Kidney (tissue), 22 donors: ENCODE measurements around the gene CD44. TPM values are rescaled to one million over a fixed set of nuclear protein-coding genes. Genes with fewer than 3 reads are reported as not detected.
"Not testable (repeated sequence)": the region's sequence is repeated elsewhere in the genome, so short reads cannot be mapped to it uniquely, and the experiment has no call there.

Experiments used
- DNase-seq, 5 donors: peaks; one replicate each; pipeline ENCODE4 v3.0.0-alpha.2; 2013 to 2020
- FAIRE-seq: peaks from 2 replicates; lab custom pipeline; 2012; peaks lifted over from hg19 to GRCh38; lab: Jason Lieb, UNC
- H3K27ac ChIP-seq, 2 donors: one replicate each; pipeline ENCODE4 v1.7.0; 2013; ENCODE audit warnings: low read depth in 2 of 2, low read length in 2 of 2, inconsistent platforms in 1 of 2
- H3K27me3 ChIP-seq: one replicate; pipeline ENCODE4 v1.7.1; 2013; ENCODE audit warnings: low read length, inconsistent platforms; ENCODE audit not compliant: control insufficient read depth, insufficient read depth
- H3K36me3 ChIP-seq, 3 donors: one replicate each; pipeline versions ENCODE4 v1.7.0 to v1.7.1; 2013; ENCODE audit warnings: low read length in 3 of 3, control low read depth in 1 of 3, inconsistent platforms in 1 of 3; ENCODE audit not compliant: insufficient read depth in 3 of 3, control insufficient read depth in 2 of 3
- H3K4me1 ChIP-seq, 3 donors: one replicate each; pipeline versions ENCODE4 v1.7.0 to v1.7.1; 2013; ENCODE audit warnings: low read length in 3 of 3, inconsistent platforms in 1 of 3, low read depth in 1 of 3; ENCODE audit not compliant: control insufficient read depth in 2 of 3, insufficient read depth in 2 of 3
- H3K4me3 ChIP-seq, 3 donors: one replicate each; pipeline versions ENCODE4 v1.7.0 to v1.8.1; 2013; ENCODE audit warnings: low read length in 3 of 3, control low read depth in 1 of 3, inconsistent platforms in 1 of 3
- H3K9ac ChIP-seq, 3 donors: one replicate each; pipeline versions ENCODE4 v1.7.0 to v1.7.1; 2013; ENCODE audit warnings: low read length in 3 of 3, control low read depth in 1 of 3, inconsistent platforms in 1 of 3
- H3K9me3 ChIP-seq, 3 donors: one replicate each; pipeline versions ENCODE4 v1.7.0 to v1.7.1; 2013; ENCODE audit warnings: low read length in 3 of 3, control low read depth in 1 of 3, inconsistent platforms in 1 of 3; ENCODE audit not compliant: control insufficient read depth in 2 of 3, insufficient read depth in 1 of 3
- intact Hi-C: fragments of 100-400 bp; cut with DNase I; formaldehyde crosslinking; loops from one replicate; pipeline ENCODE4 v1.11.1; 2022
- long read RNA-seq, 10 donors: library from polyadenylated mRNA in 1 of 10; unstranded in 1 of 10; transcript quantifications; one replicate each; pipeline ENCODE4 v2.0.0 and lab custom pipeline, GENCODE V29; 2021 to 2026
- polyA plus RNA-seq: library from polyadenylated mRNA; stranded (reverse); fragments of 350-450 nt; fragmentation: Illumina TruSeq; extraction: RNeasy Lipid Tissue Mini Kit (QIAGEN cat#74804); gene quantifications from one replicate; pipeline ENCODE4 v1.2.3, GENCODE V29; 2014; ENCODE audit warnings: low read depth, low replicate concordance; ENCODE audit not compliant: insufficient read depth
- total RNA-seq: library from RNA; stranded (reverse); fragmentation: NEBNext Ultra II Directional; extraction: Animal tissue kit (Norgen Biotek cat#: 25700); gene quantifications from one replicate; pipeline ENCODE4 v1.2.1, GENCODE V29; 2021
- TF ChIP-seq, protein P1 (sequence below): IDR thresholded peaks from 3 replicates; pipeline ENCODE4 v1.5.1; 2012; ENCODE audit warnings: mild to moderate bottlenecking, moderate library complexity, borderline replicate concordance; ENCODE audit not compliant: insufficient read depth; ENCODE audit errors: extremely low read depth
- donor health status: control.
- donor health status: control.
- donor health status: control.
- donor health status: control.
- donor health status: control.
- donor health status: DM: yes; HTN: yes; CAD: no.
- donor health status: Normal renal cell carcinoma (clear cell type).

Gene CD44
- total RNA-seq, result 235 TPM
- polyA plus RNA-seq, result 13.8 TPM
- long read RNA-seq, donor 1, result 0 reads
- long read RNA-seq, donor 2, full-length matches to known transcripts, result 1 of 1 reads
- long read RNA-seq, donor 2, partial matches to known transcripts, result 0 of 1 reads
- long read RNA-seq, donor 2, other reads (novel, unspliced or antisense), result 0 of 1 reads
- long read RNA-seq, donor 3, full-length matches to known transcripts, result 3 of 3 reads
- long read RNA-seq, donor 3, partial matches to known transcripts, result 0 of 3 reads
- long read RNA-seq, donor 3, other reads (novel, unspliced or antisense), result 0 of 3 reads
- long read RNA-seq, donor 4, result 0 reads
- long read RNA-seq, donor 5, partial matches to known transcripts, result 0 of 2 reads
- long read RNA-seq, donor 5, other reads (novel, unspliced or antisense), result 0 of 2 reads
- long read RNA-seq, donor 6, result 0 reads
- long read RNA-seq, donor 7, full-length matches to known transcripts, result 39 of 103 reads
- long read RNA-seq, donor 7, partial matches to known transcripts, result 8 of 103 reads
- long read RNA-seq, donor 7, other reads (novel, unspliced or antisense), result 56 of 103 reads
- long read RNA-seq, donor 8, partial matches to known transcripts, result 0 of 1 reads
- long read RNA-seq, donor 8, other reads (novel, unspliced or antisense), result 0 of 1 reads
- long read RNA-seq, donor 9, result 0 reads
- long read RNA-seq, donor 10, result 0 reads

DNA sequence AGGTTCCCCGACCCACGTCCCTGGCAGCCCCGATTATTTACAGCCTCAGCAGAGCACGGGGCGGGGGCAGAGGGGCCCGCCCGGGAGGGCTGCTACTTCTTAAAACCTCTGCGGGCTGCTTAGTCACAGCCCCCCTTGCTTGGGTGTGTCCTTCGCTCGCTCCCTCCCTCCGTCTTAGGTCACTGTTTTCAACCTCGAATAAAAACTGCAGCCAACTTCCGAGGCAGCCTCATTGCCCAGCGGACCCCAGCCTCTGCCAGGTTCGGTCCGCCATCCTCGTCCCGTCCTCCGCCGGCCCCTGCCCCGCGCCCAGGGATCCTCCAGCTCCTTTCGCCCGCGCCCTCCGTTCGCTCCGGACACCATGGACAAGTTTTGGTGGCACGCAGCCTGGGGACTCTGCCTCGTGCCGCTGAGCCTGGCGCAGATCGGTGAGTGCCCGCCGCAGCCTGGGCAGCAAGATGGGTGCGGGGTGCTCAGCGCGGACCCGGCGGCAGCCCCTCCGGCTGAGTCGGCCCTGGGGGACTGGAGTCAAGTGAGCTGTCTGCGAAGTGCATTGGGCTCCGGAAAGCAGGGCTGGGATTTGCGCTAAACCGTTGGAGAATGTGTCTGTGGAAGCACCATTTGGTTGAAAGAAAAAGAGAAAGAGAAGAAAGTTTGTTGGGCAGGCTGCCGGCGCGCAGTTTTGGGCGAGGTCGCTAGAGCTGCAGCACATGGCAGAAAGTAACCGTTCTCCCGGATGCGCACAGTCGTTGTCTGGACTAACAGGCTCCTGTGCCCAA, at the start of gene CD44:
Gene CD44 (plus strand): TSS at position 229 of the 779 bp plus-strand sequence. CDS start 133 bp downstream, at position 362.
- intact Hi-C loops, result no loop called here
- no peaks in the 10 kb centered on the region for H3K4me1 ChIP-seq
- H3K36me3 ChIP-seq, result no peaks in the 10 kb centered on the region
- peak within 1 kb of the TSS; percentile 71 to 84 for H3K27ac ChIP-seq
- FAIRE-seq (no peak), DNase-seq (peak; percentile 46 to 89 (median 60))
- TF ChIP-seq, protein P1, sequence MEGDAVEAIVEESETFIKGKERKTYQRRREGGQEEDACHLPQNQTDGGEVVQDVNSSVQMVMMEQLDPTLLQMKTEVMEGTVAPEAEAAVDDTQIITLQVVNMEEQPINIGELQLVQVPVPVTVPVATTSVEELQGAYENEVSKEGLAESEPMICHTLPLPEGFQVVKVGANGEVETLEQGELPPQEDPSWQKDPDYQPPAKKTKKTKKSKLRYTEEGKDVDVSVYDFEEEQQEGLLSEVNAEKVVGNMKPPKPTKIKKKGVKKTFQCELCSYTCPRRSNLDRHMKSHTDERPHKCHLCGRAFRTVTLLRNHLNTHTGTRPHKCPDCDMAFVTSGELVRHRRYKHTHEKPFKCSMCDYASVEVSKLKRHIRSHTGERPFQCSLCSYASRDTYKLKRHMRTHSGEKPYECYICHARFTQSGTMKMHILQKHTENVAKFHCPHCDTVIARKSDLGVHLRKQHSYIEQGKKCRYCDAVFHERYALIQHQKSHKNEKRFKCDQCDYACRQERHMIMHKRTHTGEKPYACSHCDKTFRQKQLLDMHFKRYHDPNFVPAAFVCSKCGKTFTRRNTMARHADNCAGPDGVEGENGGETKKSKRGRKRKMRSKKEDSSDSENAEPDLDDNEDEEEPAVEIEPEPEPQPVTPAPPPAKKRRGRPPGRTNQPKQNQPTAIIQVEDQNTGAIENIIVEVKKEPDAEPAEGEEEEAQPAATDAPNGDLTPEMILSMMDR, result no peak
- peak within 1 kb of the TSS; percentile 16 to 62 (median 61) for H3K9ac ChIP-seq
- peaks cover 2% of the 10 kb centered on the region for H3K27me3 ChIP-seq
- H3K4me3 ChIP-seq, result peak within 1 kb of the TSS; percentile 37 to 71 (median 57)
- H3K9me3 ChIP-seq, result no peaks in the 10 kb centered on the region

DNA sequence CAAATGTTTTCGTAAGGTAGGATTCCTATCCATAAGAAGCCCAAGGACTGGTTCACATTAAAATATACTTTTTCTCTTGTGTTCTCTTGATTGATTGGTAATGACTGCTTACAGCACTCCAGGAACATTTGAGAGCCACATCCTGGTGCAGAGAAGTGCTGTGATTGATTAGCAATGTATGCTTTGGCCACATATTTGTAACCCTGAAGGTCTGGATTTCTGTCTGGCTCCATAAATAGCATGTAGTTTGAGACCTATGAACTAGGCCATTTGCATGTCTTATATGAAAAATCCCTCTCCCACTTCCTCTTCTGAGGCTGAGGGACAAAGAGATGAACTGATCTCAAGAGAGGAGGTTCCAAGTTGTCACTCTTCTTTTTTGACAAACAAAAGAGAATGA, 49.3 kb upstream of the CD44 start:
- H3K27ac ChIP-seq, result no peak overlapping the region
- H3K9me3 ChIP-seq, result no peaks in the 10 kb centered on the region
- no peaks in the 10 kb centered on the region for H3K4me1 ChIP-seq
- H3K4me3 ChIP-seq, result no peak overlapping the region
- no peak overlapping the region for H3K9ac ChIP-seq
- DNase-seq (no peak), FAIRE-seq (no peak)
- H3K27me3 ChIP-seq, result no peaks in the 10 kb centered on the region
- intact Hi-C loops, result no loop called here
- TF ChIP-seq, protein P1, result no peak
- no peaks in the 10 kb centered on the region for H3K36me3 ChIP-seq

DNA sequence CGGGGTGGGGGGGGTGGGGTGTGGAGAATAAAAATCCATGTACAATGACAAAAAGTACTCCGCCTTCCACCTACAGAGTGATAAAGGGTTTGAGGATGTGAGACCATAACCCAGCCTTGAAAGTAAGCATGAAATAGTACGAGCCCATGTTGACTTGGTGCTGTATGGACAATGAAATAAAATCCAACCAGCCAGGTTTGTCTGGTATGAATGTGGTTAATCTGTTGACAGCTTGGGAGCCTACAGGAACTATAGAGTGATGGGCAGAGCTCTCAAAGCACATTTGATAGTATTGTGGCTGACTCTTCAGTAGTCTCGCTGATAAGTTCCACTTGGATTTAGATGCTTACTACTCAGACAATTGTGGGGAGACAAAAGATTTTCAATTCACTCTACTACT, 48.8 kb upstream of the CD44 start:
- no peak for FAIRE-seq

DNA sequence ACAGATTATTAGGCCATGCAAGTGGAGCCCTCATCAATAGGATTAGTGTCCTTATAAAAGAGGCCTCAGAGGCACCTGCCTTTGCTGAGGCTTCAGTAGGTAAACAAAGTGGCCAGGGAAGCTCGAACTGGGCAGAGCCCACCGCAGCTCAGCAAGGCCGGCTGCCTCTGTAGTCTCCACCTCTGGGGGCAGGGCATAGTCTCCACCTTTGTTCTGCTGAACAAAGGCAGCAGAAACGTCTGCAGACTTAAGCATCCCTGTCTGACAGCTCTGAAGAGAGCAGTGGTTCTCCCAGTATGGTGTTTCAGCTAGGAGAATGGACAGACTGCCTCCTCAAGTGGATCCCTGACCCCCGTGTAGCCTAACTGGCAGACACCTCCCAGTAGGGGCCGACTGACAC, 48.0 kb upstream of the CD44 start:
- H3K27me3 ChIP-seq, DNase-seq, H3K27ac ChIP-seq, intact Hi-C loops, H3K9me3 ChIP-seq, H3K36me3 ChIP-seq, H3K4me1 ChIP-seq, H3K9ac ChIP-seq, FAIRE-seq, H3K4me3 ChIP-seq: not testable (repeated sequence)

More for the DNA sequence above, 48.8 kb upstream of the CD44 start:
- no peak overlapping the region for H3K4me3 ChIP-seq
- H3K27ac ChIP-seq, result no peak overlapping the region
- intact Hi-C loops, result no loop called here
- H3K9me3 ChIP-seq, result no peaks in the 10 kb centered on the region
- no peaks in the 10 kb centered on the region for H3K4me1 ChIP-seq
- H3K9ac ChIP-seq, result no peak overlapping the region
- no peak for DNase-seq
- H3K27me3 ChIP-seq, result no peaks in the 10 kb centered on the region
- TF ChIP-seq, protein P1, result no peak
- H3K36me3 ChIP-seq, result no peaks in the 10 kb centered on the region
